ENCODE data around the gene KCNE3. TPM values are rescaled to one million over a fixed set of nuclear protein-coding genes. Genes with fewer than 3 reads are reported as not detected.
"Not testable (repeated sequence)": the region's sequence is repeated elsewhere in the genome, so short reads cannot be mapped to it uniquely, and the experiment has no call there.

Gene KCNE3
- total RNA-seq, 2 donors from 2014 or later, result 31.9 to 41.2 TPM

GRCh38 chr11:74417379-74417804 lies 50.0 kb downstream of the KCNE3 start:
- no peaks in the 10 kb centered on the region for H3K9me3 ChIP-seq
- no peak overlapping the region for H3K4me3 ChIP-seq
- no peak for TF ChIP-seq CTCF (IDR thresholded peaks at IDR 0.05)
- H3K27ac ChIP-seq, result no peak overlapping the region
- no peak overlapping the region for H3K9ac ChIP-seq (ENCODE audit: low read depth in 2 of 2, low read length in 2 of 2)
- H3K27me3 ChIP-seq, result no peaks in the 10 kb centered on the region
- H3K36me3 ChIP-seq, result no peaks in the 10 kb centered on the region
- no peak for DNase-seq
- no peaks in the 10 kb centered on the region for H3K4me1 ChIP-seq
- intact Hi-C loops (cut with DNase I), result no loop called here

- H3K36me3 ChIP-seq; intact Hi-C loops (cut with DNase I); H3K27me3 ChIP-seq; H3K27ac ChIP-seq; H3K9me3 ChIP-seq; H3K9ac ChIP-seq (ENCODE audit: low read depth in 2 of 2, low read length in 2 of 2); DNase-seq; H3K4me3 ChIP-seq; H3K4me1 ChIP-seq: not testable (repeated sequence)
Measured at GRCh38 chr11:74416974-74417373, 50.4 kb downstream of the KCNE3 start.

GRCh38 chr11:74412733-74413359 lies 54.5 kb downstream of the KCNE3 start:
- DNase-seq, result no peak
- TF ChIP-seq CTCF (IDR thresholded peaks at IDR 0.05), result no peak

GRCh38 chr11:74412321-74412720 lies 55.0 kb downstream of the KCNE3 start:
- Histone ChIP-seq H3K9me3 (no peaks in the 10 kb centered on the region), H3K4me1 (no peaks in the 10 kb centered on the region), H3K36me3 (no peaks in the 10 kb centered on the region), H3K4me3 (no peak overlapping the region), H3K9ac (ENCODE audit: low read depth in 2 of 2, low read length in 2 of 2) (no peak overlapping the region), H3K27me3 (no peaks in the 10 kb centered on the region), H3K27ac (no peak overlapping the region)
- DNase-seq, result no peak
- no peak for TF ChIP-seq CTCF (IDR thresholded peaks at IDR 0.05)
- intact Hi-C loops (cut with DNase I), result no loop called here

More at GRCh38 chr11:74412733-74413359, 54.5 kb downstream of the KCNE3 start:
- Histone ChIP-seq H3K9ac (ENCODE audit: low read depth in 2 of 2, low read length in 2 of 2) (no peak overlapping the region), H3K27me3 (no peaks in the 10 kb centered on the region), H3K9me3 (no peaks in the 10 kb centered on the region), H3K4me1 (no peaks in the 10 kb centered on the region), H3K4me3 (no peak overlapping the region), H3K36me3 (no peaks in the 10 kb centered on the region), H3K27ac (no peak overlapping the region)
- intact Hi-C loops (cut with DNase I), result no loop called here

- Histone ChIP-seq H3K9me3 (no peaks in the 10 kb centered on the region), H3K36me3 (no peaks in the 10 kb centered on the region), H3K9ac (ENCODE audit: low read depth in 2 of 2, low read length in 2 of 2) (no peak overlapping the region), H3K27me3 (no peaks in the 10 kb centered on the region), H3K4me3 (no peak overlapping the region), H3K27ac (no peak overlapping the region), H3K4me1 (no peaks in the 10 kb centered on the region)
- TF ChIP-seq CTCF (IDR thresholded peaks at IDR 0.05), result no peak
- no peak for DNase-seq
- intact Hi-C loops (cut with DNase I), result no loop called here
Measured at GRCh38 chr11:74409633-74410032, 57.7 kb downstream of the KCNE3 start.

Other genes starting within 250 kb of the KCNE3 start
- under 1 TPM; 0.12 to 0.85 TPM for gene P4HA3, start 155.9 kb downstream of the KCNE3 start, total RNA-seq
- 10 to 100 TPM in 1 of 2 donors, 1 to 10 TPM in 1; 7.8 to 11.1 TPM for gene PGM2L1, start 69.1 kb downstream of the KCNE3 start, total RNA-seq
- 1 to 10 TPM; 3.9 to 4.4 TPM for gene LIPT2, start 26.2 kb upstream of the KCNE3 start, total RNA-seq
- 10 to 100 TPM; 20.0 to 33.9 TPM for gene POLD3, start 125.0 kb upstream of the KCNE3 start, total RNA-seq